Vagina (tissue), 2 donors: ENCODE measurements around the gene BCR. TPM values are rescaled to one million over a fixed set of nuclear protein-coding genes. Genes with fewer than 3 reads are reported as not detected.

Experiments used
- DNase-seq, 2 donors: peaks; one replicate each; pipeline ENCODE4 v3.0.0-alpha.2; 2017; ENCODE audit errors: extremely low spot score in 2 of 2
- H3K27ac ChIP-seq: fragments of 200-600 bp; sonication (generic); one replicate; pipeline ENCODE4 v1.5.1; 2019
- H3K27me3 ChIP-seq: fragments of 200-600 bp; sonication (generic); one replicate; pipeline ENCODE4 v1.5.1; 2019
- H3K36me3 ChIP-seq, 2 donors: fragments of 200-600 bp; sonication (generic); one replicate each; pipeline ENCODE4 v1.5.1; 2017 to 2019
- H3K4me1 ChIP-seq: fragments of 200-600 bp; sonication (generic); one replicate; pipeline ENCODE4 v1.5.1; 2019
- H3K4me3 ChIP-seq, 2 donors: fragments of 200-600 bp; sonication (generic); 1 replicate in 1 of 2; 2 replicates in 1 of 2; pipeline ENCODE4 v1.5.1; 2016 to 2019
- H3K9me3 ChIP-seq: fragments of 200-600 bp; sonication (generic); one replicate; pipeline ENCODE4 v1.5.1; 2019
- POLR2A ChIP-seq, 2 donors: fragments of 450-650 bp; IDR thresholded peaks; one replicate each; pipeline ENCODE4 v1.6.1; 2017; ENCODE audit warnings: antibody characterized with exemption in 2 of 2, mild to moderate bottlenecking in 2 of 2, moderate library complexity in 2 of 2
- POLR2AphosphoS5 ChIP-seq, 2 donors: sonication (generic); formaldehyde crosslinking; IDR thresholded peaks; one replicate each; pipeline ENCODE4 v1.9.0; 2017; ENCODE audit warnings: antibody characterized with exemption in 2 of 2, mild to moderate bottlenecking in 2 of 2, low read depth in 1 of 2; ENCODE audit not compliant: insufficient read depth in 1 of 2
- intact Hi-C: fragments of 100-400 bp; cut with DNase I; formaldehyde crosslinking; loops from one replicate; pipeline ENCODE4 v1.15.1; 2023
- total RNA-seq: library from RNA; depleted of rRNA; stranded (reverse); fragments of >200 nt; gene quantifications from one replicate; pipeline ENCODE4 v1.2.3, GENCODE V29; 2016
- TF ChIP-seq, protein P1 (sequence below), 3 experiments: fragments of 450-650 bp in 2 of 3; fragments of 200-600 bp in 1 of 3; sonication (generic) in 1 of 3; IDR thresholded peaks; one replicate each; pipeline ENCODE4 v1.5.1; 2017 to 2019; ENCODE audit warnings: antibody characterized with exemption in 3 of 3, mild to moderate bottlenecking in 2 of 3, moderate library complexity in 2 of 3

Gene BCR
- total RNA-seq, 1 donor from 2014 or later = 52.5 TPM

DNA sequence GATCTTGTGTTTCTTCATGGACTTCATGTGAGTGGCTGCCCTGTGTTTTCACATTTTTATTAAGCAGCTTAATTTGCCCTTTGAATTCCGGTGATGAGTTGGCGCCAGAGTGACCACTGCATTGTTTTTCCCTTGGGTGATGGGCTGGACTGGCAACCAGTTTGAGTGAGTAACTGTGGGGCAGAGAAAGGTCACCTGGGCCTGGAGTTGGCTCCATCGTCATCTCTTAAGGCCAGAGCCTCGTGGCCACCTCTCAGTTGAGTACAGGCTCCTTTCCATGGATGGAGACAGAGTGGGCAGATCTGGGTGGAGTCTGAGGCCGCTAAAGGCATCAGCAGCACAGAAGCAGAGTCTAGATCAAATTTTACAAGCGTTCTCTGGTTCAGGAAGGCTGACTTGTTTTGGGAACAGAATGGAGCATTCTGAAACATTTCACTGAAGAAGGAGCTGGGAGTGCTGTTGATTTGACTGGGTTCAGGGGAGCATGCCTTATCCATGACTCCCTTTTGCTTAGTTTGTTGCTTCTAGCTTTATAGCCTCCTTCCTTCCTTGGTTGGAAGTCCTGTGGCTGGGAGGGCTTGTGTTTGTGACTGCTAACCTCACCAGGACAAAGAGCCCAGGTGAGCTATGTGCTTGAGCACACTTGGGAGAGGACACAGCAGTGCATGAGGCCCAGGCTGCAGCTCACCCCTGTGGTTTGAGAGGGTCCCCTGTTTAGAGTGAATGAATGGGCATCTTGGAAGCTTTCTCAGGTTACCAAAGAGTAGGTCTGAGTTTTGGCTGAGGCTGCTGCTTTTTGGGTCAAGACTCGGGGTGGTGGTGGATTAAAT is 7.8 kb downstream of the BCR start:
- Histone ChIP-seq H3K27me3 (no peaks in the 10 kb centered on the region), H3K9me3 (no peaks in the 10 kb centered on the region), H3K4me1 (peaks cover 59% of the 10 kb centered on the region), H3K36me3 (no peaks in the 10 kb centered on the region), H3K4me3 (no peak overlapping the region), H3K27ac (peak overlapping the region; percentile 45)
- intact Hi-C loops = no loop called here
- no peak for DNase-seq
- TF ChIP-seq POLR2A (IDR thresholded peaks at IDR 0.05) (no peak), POLR2AphosphoS5 (IDR thresholded peaks at IDR 0.05; ENCODE audit: insufficient read depth in 1 of 2, low read depth in 1 of 2) (no peak)
- TF ChIP-seq, protein P1, sequence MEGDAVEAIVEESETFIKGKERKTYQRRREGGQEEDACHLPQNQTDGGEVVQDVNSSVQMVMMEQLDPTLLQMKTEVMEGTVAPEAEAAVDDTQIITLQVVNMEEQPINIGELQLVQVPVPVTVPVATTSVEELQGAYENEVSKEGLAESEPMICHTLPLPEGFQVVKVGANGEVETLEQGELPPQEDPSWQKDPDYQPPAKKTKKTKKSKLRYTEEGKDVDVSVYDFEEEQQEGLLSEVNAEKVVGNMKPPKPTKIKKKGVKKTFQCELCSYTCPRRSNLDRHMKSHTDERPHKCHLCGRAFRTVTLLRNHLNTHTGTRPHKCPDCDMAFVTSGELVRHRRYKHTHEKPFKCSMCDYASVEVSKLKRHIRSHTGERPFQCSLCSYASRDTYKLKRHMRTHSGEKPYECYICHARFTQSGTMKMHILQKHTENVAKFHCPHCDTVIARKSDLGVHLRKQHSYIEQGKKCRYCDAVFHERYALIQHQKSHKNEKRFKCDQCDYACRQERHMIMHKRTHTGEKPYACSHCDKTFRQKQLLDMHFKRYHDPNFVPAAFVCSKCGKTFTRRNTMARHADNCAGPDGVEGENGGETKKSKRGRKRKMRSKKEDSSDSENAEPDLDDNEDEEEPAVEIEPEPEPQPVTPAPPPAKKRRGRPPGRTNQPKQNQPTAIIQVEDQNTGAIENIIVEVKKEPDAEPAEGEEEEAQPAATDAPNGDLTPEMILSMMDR (IDR thresholded peaks at IDR 0.05) = no peak

DNA sequence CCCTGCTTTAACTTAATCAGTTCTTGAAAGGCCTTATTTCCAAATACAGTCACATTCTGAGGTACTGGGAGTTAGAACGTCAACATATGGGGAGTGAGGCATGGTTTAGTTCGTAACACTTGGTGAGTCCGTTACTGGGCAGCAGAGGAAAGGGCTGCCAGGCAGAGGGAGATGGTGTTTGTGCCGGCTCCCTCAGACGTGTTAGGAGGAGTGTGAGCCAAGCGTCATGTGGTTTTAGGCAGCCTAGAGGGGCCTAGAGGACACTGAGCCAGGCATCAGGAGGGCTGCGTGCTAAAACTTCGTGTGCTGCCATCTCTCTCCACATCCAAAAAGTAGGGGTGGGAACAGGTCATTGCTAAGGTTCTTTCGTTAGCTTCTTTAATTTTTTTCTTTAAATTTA is 10.2 kb downstream of the BCR start:
- peaks cover 47% of the 10 kb centered on the region for H3K4me1 ChIP-seq

DNA sequence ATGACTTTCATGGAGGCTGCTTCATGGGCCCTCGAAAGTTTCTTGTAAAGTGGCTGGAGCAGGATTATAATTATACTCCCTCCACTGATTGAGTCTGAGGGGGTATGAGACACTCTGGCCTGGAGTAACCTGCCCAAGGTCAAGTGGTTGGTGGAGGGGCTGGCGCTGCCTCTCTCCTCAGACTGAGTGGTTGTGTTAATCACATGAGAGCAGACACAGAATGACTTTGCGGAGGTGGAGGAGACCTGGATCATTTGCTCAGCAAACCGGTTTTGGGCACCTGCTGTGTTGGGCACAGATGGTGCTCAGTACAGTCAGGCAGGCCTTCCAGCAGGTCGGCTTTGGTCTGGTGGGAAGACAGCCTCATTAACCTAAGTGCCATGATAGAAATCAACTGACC is 11.8 kb downstream of the BCR start:
- no peak for DNase-seq
- intact Hi-C loops = no loop called here
- Histone ChIP-seq H3K4me3 (no peak overlapping the region), H3K27me3 (no peaks in the 10 kb centered on the region), H3K4me1 (peaks cover 52% of the 10 kb centered on the region), H3K27ac (no peak overlapping the region), H3K9me3 (no peaks in the 10 kb centered on the region), H3K36me3 (no peaks in the 10 kb centered on the region)
- TF ChIP-seq, protein P1 (IDR thresholded peaks at IDR 0.05) = no peak
- TF ChIP-seq POLR2AphosphoS5 (IDR thresholded peaks at IDR 0.05; ENCODE audit: insufficient read depth in 1 of 2, low read depth in 1 of 2) = no peak
- no peak for TF ChIP-seq POLR2A (IDR thresholded peaks at IDR 0.05)

More for the DNA sequence above, 10.2 kb downstream of the BCR start:
- intact Hi-C loops = no loop called here
- H3K4me3 ChIP-seq = no peak overlapping the region
- no peaks in the 10 kb centered on the region for H3K36me3 ChIP-seq
- no peaks in the 10 kb centered on the region for H3K27me3 ChIP-seq
- DNase-seq = no peak
- H3K27ac ChIP-seq = no peak overlapping the region
- TF ChIP-seq POLR2AphosphoS5 (IDR thresholded peaks at IDR 0.05; ENCODE audit: insufficient read depth in 1 of 2, low read depth in 1 of 2) (no peak), POLR2A (IDR thresholded peaks at IDR 0.05) (no peak)
- TF ChIP-seq, protein P1 (IDR thresholded peaks at IDR 0.05) = no peak
- no peaks in the 10 kb centered on the region for H3K9me3 ChIP-seq

DNA sequence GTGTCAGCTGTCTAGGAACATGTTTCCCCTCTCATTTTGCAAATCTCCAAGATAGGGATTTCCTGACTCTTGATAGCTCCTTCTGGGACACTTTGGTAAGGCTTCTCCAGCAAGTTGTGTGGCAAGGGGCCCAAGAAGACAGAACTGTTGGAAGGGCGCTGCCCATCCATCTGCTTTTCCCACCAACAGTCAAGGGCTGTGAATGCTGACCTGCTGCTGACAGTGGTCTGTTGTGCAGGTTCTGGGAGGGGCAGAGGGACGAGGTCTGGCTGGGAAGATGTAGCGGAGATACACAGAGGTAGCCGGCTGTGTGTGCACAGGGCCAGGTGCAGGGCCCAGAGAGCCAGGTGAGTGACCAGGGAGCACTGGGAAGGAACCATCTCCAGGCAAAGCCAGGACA is 12.2 kb downstream of the BCR start:
- Histone ChIP-seq H3K4me3 (no peak overlapping the region), H3K27ac (no peak overlapping the region), H3K4me1 (peaks cover 53% of the 10 kb centered on the region), H3K27me3 (no peaks in the 10 kb centered on the region), H3K9me3 (no peaks in the 10 kb centered on the region), H3K36me3 (no peaks in the 10 kb centered on the region)
- intact Hi-C loops = no loop called here
- DNase-seq = no peak
- TF ChIP-seq, protein P1 (IDR thresholded peaks at IDR 0.05) = no peak
- TF ChIP-seq POLR2AphosphoS5 (IDR thresholded peaks at IDR 0.05; ENCODE audit: insufficient read depth in 1 of 2, low read depth in 1 of 2) = no peak
- TF ChIP-seq POLR2A (IDR thresholded peaks at IDR 0.05) = no peak

DNA sequence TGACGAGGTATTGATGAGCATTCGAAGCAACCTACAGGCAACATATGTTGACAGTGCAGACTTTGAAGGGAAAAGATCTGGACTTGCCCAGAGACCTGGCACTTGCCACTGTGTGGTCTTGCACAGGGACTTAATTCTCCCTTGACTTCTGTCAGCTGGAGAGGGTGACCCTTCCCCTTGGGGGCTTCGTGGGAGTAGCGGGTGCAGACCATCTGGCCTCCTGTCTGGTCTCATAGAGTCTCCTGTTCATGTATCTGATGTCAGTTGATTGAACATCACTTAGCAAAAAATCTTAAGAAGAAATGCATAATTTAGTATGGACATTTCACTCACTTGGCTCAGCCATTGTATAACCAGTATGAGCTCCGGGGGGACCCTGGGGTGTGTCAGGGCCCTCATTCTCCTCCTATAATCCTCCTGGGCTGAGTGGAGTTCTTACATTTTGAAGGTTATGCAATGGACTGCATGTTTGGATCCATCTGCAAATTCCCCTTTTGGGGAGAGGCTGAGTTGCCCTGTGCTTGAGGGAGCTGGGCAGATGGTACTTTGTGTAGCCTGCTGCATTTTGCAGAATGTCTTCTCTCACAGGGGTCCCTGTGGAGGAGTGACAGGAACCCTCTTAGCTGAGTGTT is 13.0 kb downstream of the BCR start:
- Histone ChIP-seq H3K9me3 (no peaks in the 10 kb centered on the region), H3K4me3 (no peak overlapping the region), H3K36me3 (no peaks in the 10 kb centered on the region), H3K27ac (no peak overlapping the region), H3K27me3 (no peaks in the 10 kb centered on the region), H3K4me1 (peaks cover 45% of the 10 kb centered on the region)
- intact Hi-C loops = no loop called here
- no peak for TF ChIP-seq POLR2AphosphoS5 (IDR thresholded peaks at IDR 0.05; ENCODE audit: insufficient read depth in 1 of 2, low read depth in 1 of 2)
- no peak for TF ChIP-seq POLR2A (IDR thresholded peaks at IDR 0.05)
- TF ChIP-seq, protein P1 (IDR thresholded peaks at IDR 0.05) = no peak
- no peak for DNase-seq
